Activated naive CD4-positive, alpha-beta T cell treated with anti-CD3 and anti-CD28 coated beads, Interleukin-2, amount 50 U/mL, for 72 hours (primary cell): ENCODE measurements around the gene TMEM238. TPM values are rescaled to one million over a fixed set of nuclear protein-coding genes. Genes with fewer than 3 reads are reported as not detected.
A peak's percentile ranks its signal among the peaks of the same experiment; 100 is the strongest.

Experiments used
- ATAC-seq, 2 donors: fragments of 150-1000 bp; cut with Tn5 transposase; 2 replicates each; pipeline ENCODE4 v1.10.0; 2021; ENCODE audit warnings: mild to moderate bottlenecking in 2 of 2, moderate library complexity in 2 of 2
- DNase-seq, 2 donors: peaks; one replicate each; pipeline ENCODE4 v3.0.0; 2021 to 2022; ENCODE audit warnings: low spot score in 2 of 2
- H3K27ac Mint-ChIP-seq, 2 donors: one replicate each; pipeline ENCODE4 v1.8.0; 2022; ENCODE audit warnings: mild to moderate bottlenecking in 2 of 2, mixed read lengths in 2 of 2
- H3K36me3 Mint-ChIP-seq, 2 donors: one replicate each; pipeline ENCODE4 v1.8.0; 2022; ENCODE audit warnings: mixed read lengths in 2 of 2
- H3K9me3 Mint-ChIP-seq, 2 donors: one replicate each; pipeline ENCODE4 v1.8.0; 2022; ENCODE audit warnings: mixed read lengths in 2 of 2
- total RNA-seq, 2 donors: library from RNA; stranded (reverse); gene quantifications; one replicate each; pipeline ENCODE4 v1.2.3, GENCODE V29; 2022

The TMEM238 gene
- total RNA-seq, 2 donors from 2014 or later: 4.5 to 7.8 TPM

DNA sequence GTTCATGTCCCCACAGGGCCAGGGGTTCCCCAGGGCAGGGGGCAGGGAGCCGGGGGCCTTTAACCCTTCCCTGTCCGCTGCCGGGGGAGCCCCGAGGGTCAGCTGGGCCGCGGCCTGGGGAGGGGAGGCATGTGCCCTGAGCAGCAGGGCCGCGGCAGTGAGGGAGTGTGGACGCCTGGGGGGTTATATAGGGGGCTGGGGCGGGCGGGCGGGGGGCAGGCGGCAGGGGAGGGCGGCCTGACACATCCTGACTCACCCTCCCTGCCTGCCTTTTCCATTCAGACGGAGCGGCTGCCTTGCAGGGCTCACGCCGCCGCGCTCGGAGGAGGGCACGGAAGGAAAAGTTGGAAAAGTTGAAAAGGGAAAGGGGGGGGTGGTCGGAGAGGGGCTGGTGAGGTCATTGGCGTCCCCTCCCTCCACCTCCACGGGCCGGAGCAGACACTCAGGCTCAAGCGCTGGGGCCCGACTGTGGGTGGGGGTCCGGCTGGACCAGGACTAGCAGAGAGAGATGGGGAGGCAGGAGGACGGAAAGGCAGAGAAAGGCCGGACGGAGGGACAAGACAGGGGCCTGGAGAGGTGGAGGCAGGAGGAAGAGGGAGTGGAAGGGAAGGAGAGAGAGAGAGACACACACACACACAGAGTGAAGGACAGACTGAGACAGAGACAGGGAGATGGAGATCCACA, 13.6 kb downstream of the TMEM238 start, which contains the start of gene IL11:
IL11 (minus strand) TSS at position 159 of the 684 bp plus-strand sequence; CDS start at position 6, 153 bp downstream.
- Mint-ChIP-seq H3K27ac (no peak within 1 kb of the TSS), H3K36me3 (no peaks in the 10 kb centered on the region), H3K9me3 (no peaks in the 10 kb centered on the region)
- no peak for DNase-seq
- peak in 1 of 2 donors; percentile 8 for ATAC-seq

DNA sequence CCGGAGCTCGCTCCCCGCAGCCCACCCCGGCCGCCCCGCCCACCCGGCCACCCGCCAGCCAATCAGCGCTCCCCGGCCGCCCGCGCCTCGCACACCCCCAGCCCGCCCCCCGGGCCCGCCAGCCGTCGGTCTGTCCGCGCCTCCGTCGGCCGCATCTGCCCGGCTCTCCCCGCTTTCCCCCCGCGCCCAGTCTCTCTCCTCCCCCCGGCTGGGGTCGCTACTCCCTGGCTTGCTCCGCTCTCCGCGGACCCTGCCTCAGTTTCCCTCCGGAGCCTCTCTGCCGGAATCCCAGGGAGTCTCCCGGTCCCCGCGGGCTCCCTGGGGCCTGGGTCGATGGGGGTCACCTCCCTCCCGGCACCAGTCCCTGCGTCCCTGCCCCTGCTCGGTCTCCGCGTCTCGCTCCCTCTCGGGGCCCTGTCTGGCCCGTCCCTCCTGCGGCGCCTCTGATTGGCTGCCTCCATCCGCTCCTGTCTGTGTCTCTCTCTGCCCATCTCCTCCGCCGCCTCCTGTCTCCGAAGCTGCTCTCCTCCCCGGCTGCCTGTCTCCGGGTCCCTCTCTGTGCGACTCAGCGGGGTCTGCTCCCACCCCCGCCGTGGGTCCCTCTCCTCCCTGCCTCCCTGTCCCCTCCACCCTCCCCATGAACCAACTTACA, 14.3 kb downstream of the TMEM238 start:
- no peak overlapping the region for H3K27ac Mint-ChIP-seq
- no peaks in the 10 kb centered on the region for H3K36me3 Mint-ChIP-seq
- H3K9me3 Mint-ChIP-seq: no peaks in the 10 kb centered on the region
- ATAC-seq: peak; percentile 62 to 71
- DNase-seq: peak in 1 of 2 donors; percentile 34

DNA sequence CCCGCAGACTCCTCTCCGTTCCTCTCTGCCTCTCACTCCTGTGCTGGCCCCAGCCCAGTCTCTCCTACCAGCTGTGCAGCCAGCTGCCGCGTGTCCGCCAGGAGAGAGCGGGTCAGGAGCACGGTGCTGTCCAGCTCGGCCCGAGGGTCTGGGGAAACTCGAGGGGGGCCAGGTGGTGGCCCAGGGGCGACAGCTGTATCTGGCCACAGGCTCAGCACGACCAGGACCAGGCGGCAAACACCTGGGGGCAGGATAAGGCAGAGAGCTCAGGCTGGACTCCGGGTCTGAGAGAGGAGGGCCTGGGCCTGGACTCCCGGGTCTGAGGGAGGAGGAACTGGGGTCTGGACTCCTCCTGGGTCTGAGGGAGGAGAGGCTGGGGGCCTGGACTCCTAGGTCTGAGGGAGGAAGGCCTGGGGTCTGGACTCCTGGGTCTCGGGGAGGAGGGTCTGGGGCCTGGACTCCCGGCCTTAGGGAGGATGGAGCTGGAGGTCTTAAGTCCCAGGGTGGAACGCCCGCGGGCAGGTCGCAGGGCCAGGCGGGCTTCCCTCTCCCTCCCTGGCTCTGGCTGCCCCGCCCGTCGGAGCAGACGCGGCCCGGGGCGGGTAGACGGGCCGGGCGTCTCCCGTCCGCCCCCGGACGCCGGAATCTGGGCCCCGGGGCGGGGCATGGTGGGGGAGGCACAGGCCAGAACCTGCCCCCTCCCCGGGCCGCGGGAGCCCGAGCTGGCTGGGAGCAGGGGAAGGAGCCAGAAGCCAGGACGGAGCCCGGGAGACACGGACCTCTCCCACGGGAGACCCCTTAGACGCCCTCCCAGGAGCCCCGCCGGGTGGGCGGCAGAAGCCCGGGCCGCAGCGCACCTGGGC, 15.2 kb downstream of the TMEM238 start:
- ATAC-seq: peak; percentile 30 to 55
- no peak overlapping the region for H3K27ac Mint-ChIP-seq
- H3K36me3 Mint-ChIP-seq: no peaks in the 10 kb centered on the region
- DNase-seq: peak in 1 of 2 donors; percentile 46
- no peaks in the 10 kb centered on the region for H3K9me3 Mint-ChIP-seq

DNA sequence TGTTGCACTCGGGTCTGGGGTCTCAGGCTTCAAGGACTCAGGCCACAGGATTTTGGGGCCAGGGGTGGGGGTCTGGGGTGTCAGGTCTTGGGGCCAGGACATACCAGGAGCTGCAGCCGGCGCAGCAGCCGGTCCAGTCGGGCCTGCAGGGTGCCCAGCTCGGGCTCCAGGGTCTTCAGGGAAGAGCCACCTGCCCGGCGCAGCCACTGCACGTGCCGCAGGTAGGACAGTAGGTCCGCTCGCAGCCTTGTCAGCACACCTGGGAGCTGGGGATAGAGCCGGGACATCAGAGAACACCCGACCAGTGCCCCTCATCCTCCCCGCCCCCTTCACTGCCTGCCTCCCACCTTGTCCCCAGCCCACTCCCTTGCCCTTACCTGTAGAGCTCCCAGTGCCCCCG, 16.0 kb downstream of the TMEM238 start:
- DNase-seq: no peak
- no peak for ATAC-seq
- Mint-ChIP-seq H3K36me3 (no peaks in the 10 kb centered on the region), H3K9me3 (no peaks in the 10 kb centered on the region), H3K27ac (no peak overlapping the region)

DNA sequence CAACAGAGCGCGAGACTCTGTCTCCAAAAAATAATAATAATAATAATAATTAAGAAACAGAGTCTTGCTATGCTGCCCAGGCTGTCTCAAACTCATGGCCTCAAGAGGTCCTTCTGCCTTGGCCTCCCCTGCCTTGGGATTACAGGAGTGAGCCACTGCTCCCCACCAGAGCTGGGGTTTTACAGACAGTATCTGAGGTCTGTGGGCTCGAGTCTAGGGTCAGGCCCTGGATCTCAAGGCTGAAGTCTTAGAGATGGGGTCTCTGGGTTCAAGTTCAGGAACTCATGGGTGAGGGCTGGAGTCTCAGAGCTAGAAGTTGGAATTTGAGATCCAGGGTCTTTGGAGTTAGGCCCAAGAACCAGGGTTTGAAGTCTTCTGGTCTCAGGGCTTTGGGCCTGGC, 17.3 kb downstream of the TMEM238 start:
- Mint-ChIP-seq H3K27ac (peak overlapping the region in 1 of 2 donors; percentile 14), H3K9me3 (no peaks in the 10 kb centered on the region), H3K36me3 (no peaks in the 10 kb centered on the region)
- ATAC-seq (no peak), DNase-seq (no peak)

DNA sequence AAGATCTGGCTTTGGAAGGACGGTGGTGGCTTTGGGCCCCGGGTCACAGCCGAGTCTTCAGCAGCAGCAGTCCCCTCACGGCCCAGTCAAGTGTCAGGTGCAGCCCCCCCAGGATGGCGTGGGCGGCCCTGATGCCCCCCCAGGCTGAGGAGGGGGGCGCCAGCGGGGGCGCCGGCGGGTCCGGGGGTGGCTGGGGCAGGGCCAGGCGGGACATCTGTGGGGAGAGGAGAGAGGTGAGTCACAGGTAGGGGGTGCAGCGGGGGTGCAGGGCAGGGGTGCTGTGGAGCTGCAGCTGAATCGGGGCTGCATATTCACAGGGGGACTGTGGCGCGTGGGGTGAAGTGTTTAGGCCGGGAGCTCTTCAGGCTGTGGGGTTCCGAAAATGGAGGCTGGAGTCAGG, 18.1 kb downstream of the TMEM238 start:
- H3K27ac Mint-ChIP-seq: no peak overlapping the region
- DNase-seq (no peak), ATAC-seq (no peak)
- no peaks in the 10 kb centered on the region for H3K36me3 Mint-ChIP-seq
- H3K9me3 Mint-ChIP-seq: no peaks in the 10 kb centered on the region

DNA sequence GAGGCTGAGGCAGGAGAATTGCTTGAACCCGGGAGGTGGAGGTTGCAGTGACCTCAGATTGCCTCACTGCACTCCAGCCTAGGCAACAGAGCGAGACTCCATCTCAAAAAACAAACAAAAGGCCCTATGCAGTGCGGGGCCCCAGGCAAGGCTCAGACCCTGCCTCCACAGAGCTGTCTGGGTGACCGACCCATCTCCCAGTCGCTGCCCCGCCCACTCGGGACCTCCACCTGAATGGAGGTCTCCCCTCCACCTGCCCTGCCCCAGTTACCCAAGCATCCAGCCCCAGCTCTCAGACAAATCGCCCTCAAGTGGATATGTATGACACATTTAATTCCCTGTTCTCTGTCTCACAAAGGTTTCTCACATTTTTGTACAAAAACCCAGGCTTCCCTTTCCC, 18.8 kb downstream of the TMEM238 start:
- Mint-ChIP-seq H3K9me3 (no peaks in the 10 kb centered on the region), H3K36me3 (no peaks in the 10 kb centered on the region), H3K27ac (no peak overlapping the region)
- no peak for DNase-seq
- no peak for ATAC-seq

DNA sequence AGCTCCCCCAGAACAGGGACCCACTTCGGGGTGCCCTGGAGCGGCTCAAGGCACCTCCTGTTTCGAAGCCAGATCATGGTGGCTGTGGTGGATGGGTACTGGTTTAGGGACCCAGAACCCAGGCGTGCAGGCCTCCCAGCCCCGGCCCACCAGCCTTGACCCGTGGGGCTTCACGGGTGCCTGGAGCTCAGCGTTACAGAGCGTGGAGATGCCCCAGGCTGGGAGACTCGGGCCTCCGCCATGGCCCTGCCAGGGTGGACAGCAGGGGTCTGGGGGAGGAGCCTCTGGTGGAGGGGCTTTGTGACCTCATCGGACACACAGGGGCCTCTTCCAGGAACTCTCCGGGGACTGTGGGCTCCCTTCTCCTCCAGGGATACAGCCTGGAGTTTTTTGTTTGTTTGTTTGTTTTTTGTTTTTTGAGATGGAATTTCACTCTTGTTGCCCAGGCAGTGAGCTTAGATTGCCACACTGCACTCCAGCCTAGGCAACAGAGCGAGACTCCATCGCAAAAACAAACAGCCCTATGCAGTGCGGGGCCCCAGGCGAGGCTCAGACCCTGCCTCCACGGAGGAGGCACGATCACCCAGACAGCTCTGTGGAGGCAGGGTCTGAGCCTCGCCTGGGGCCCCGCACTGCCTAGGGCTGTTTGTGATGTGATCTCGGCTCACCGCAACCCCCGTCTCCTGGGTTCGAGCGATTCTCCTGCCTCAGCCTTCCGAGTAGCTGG, 20.9 kb downstream of the TMEM238 start, which contains the start of gene GARIN5B:
GARIN5B (minus strand) TSS at position 271 of the 727 bp plus-strand sequence; CDS start at position 77, 194 bp downstream.
- no peak for ATAC-seq
- Mint-ChIP-seq H3K9me3 (no peaks in the 10 kb centered on the region), H3K27ac (no peak within 1 kb of the TSS), H3K36me3 (no peaks in the 10 kb centered on the region)
- no peak for DNase-seq

DNA sequence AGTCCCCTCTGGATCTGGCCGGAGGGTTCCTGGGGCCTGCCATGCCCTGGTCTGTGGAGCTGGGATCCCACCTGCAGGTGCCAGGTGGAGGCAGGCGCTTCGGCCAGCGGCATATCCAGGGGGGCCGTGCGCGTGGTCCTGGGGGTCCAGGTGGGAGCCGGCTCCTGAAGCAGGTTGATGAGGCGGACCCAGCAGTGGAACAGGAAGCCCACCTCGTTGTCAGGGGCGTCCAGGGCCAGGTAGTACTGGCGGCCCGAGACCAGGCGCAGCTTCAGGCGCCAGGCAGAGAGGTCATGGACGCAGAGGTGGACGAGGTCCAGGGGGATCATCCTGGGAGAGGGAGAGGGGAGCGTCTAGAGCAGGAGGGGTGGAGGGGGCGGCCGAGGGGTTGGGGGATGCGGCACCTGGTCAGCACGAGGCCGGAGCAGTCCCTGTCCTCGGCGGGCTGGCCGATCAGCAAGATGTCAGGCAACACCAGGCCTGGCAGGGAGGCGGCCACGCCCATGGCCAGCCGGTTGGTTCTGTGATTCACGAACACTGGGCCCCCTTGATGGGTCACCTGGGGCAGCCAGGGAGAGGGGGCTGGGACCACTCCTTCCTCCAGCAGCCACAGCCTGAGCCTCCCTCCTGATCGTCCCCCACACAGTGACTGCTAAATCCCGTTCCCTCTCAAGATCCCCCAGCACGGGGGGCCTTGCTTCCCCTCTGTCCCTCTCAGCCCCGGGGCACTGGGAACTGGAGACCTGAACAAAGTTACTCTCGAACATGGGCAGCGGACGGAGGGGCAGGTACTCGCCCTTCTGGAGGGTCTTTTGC, 21.7 kb downstream of the TMEM238 start:
- Mint-ChIP-seq H3K27ac (no peak overlapping the region), H3K36me3 (no peaks in the 10 kb centered on the region), H3K9me3 (no peaks in the 10 kb centered on the region)
- DNase-seq (no peak), ATAC-seq (no peak)

DNA sequence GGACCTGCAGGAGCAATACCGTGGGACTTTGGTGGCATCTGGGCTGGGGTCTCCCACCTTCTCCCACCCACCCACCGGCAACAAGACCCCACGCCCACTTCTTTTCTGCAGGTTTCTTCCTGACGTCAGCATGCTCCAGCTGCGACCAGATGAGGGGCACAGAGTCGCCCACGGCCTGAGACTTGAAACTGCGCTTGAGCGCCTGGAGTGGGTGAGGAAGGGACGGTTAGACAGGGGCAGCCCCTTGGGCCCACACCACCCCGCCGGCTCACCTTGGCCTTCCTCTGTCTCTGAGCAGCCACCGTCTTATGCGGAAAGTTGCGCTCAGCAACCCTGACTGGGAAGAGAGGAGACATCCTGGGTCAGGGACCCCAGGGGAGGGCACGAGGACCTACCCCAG, 23.2 kb downstream of the TMEM238 start:
- no peak for ATAC-seq
- DNase-seq: no peak
- no peaks in the 10 kb centered on the region for H3K36me3 Mint-ChIP-seq
- no peak overlapping the region for H3K27ac Mint-ChIP-seq
- H3K9me3 Mint-ChIP-seq: no peaks in the 10 kb centered on the region

DNA sequence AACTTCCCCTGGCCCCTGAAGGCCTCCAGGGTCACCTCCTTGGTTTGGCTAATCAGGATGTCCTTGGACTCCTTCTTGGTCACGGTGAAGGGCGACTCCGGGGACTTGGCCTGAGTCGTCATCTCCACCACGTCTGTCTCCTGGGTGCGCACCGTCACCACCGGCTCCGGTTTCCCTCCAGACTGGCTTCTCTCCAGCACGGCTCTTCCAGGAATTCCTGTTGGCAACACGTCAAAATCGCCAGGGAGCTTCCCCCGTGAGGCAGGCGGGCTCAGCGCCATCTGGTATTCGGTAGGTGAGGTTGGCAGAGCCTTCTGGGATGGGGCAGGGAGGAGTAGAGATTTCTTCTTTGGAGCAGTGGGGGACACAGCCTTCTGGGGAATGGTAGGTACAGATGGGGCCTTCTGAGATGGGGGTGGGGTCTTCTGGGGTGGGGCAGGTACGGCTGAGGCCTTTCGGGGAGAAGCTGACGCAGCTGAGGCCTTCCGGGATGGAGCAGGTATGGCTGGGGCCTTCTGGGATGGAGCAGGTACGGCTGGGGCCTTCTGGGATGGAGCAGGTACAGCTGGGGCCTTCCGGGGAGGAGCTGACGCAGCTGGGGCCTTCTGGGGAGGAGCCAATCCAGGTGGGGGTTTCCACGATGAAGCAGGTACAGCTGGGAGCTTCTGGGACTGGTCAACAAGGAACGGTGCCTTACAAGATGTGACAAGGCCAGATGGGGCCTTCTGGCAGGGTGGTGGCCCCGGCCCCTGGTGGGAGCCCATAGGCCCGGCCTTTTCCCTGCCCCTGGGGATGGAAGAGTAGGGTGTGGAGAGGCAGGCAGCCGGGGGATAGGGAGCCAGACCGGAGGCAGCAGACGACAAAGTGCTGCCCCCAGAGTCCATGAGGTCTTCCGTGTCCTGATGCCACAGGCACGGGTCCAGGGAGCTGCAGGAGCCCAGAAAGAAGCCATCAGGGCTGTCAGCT, 24.9 kb downstream of the TMEM238 start:
- no peak for ATAC-seq
- Mint-ChIP-seq H3K27ac (peak overlapping the region in 1 of 2 donors; percentile 49), H3K36me3 (no peaks in the 10 kb centered on the region), H3K9me3 (no peaks in the 10 kb centered on the region)
- no peak for DNase-seq

DNA sequence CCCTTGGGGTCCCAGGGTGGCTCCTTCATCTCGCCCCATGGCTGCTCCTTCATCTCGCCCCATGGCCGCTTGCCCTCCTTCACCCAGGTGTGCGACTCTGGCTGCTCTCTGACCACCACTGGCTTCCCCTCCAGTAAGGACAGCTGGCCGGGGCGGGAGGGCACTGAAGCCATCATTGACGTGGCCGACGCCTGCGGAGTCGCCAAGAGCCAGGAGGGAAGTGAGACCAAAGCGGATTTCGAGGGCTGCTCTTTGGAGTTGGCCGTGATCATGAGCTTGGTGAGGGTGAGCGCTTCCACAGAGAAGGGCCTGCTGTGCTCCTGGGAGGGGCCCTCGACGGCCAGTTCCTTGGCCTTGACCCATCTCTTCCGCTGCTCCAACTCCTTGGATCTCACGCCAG, 25.6 kb downstream of the TMEM238 start:
- Mint-ChIP-seq H3K9me3 (no peaks in the 10 kb centered on the region), H3K36me3 (no peaks in the 10 kb centered on the region), H3K27ac (peak overlapping the region in 1 of 2 donors; percentile 49)
- DNase-seq: no peak
- no peak for ATAC-seq

DNA sequence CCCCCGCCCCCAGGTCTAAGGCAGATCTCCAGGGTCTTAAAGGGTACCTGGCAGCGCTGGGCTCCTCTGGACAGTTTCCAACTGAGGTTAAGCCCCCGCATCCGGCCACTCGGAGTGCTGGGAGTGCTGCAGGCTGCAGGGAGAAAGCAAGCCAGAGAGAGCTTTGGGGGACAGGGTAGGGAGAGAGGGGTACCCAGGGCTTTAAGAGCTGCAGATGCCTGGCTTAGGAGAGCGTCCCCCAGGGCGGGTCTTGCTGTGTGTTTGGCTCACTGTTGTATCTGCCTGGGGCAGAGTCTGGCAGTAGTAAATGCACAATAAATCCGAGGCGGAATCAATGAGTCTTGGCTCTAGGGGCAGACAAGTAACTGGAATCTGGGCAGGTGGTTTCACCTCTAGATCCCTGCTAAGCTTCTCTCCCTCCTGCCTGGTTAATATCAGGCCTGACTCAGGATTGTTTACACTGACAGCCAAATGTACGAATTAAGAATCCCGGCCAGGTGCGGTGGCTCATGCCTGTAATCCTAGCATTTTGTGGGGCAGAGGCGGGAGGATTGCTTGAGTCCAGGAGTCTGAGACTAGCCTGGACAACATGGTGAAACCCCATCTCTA, 28.8 kb downstream of the TMEM238 start:
- Mint-ChIP-seq H3K36me3 (no peaks in the 10 kb centered on the region), H3K9me3 (no peaks in the 10 kb centered on the region), H3K27ac (no peak overlapping the region)
- ATAC-seq: no peak
- no peak for DNase-seq

DNA sequence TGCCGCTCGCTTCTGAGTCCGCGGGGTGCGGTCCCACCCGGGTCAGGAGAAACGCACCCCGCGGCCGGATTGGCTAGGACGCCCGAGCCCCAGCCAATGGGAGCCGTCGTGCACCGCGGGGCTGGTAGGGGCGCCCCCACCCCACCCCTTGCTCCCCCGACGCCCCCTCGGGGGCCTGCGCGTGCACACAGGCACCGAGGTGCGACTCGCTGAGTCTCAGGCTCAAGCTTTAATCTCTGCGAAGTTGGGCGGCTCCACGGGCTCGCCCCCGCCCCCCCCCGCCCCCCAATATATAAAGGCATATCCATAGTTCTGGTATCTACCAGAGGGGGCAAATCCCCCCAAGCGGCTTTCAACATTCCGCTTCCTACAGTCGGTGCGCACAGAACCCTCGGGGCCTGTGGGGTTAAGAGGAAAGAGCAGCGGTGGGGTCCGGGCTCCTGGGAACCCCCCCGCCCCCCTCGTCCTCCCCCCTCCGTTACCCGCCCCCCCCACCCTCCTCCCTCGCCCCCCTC, 29.3 kb downstream of the TMEM238 start, which contains the start of gene COX6B2:
COX6B2 (minus strand) TSS at position 22 of the 515 bp plus-strand sequence. CDS start 198 bp downstream, outside the sequence.
- H3K36me3 Mint-ChIP-seq: no peaks in the 10 kb centered on the region
- no peak within 1 kb of the TSS for H3K27ac Mint-ChIP-seq
- ATAC-seq: peak in 1 of 2 donors; percentile 4
- no peak for DNase-seq
- H3K9me3 Mint-ChIP-seq: no peaks in the 10 kb centered on the region
